Fibroblast of peridontal ligament (primary cell): Measurements from ENCODE around the gene MSL3.

Source experiments
- DNase-seq: peaks from one replicate; pipeline ENCODE4 v3.0.0-alpha.2; 2010; ENCODE audit errors: extremely low read depth

Gene MSL3

GRCh38 chrX:11759172-11759460 lies 1.1 kb downstream of the MSL3 start:
- no peak for DNase-seq

- peak; percentile 90 for DNase-seq
Observed at GRCh38 chrX:11759461-11760311, 1.6 kb downstream of the MSL3 start.

GRCh38 chrX:11760958-11761357 lies 2.9 kb downstream of the MSL3 start:
- DNase-seq: no peak

GRCh38 chrX:11764602-11765067 lies 6.6 kb downstream of the MSL3 start:
- no peak for DNase-seq

- DNase-seq: no peak
Observed at GRCh38 chrX:11765449-11765848, 7.4 kb downstream of the MSL3 start.

GRCh38 chrX:11766487-11766886 lies 8.4 kb downstream of the MSL3 start:
- DNase-seq: no peak

GRCh38 chrX:11768039-11768438 lies 10.0 kb downstream of the MSL3 start:
- no peak for DNase-seq

- peak; percentile 64 for DNase-seq
Observed at GRCh38 chrX:11770320-11770719, 12.3 kb downstream of the MSL3 start.

- no peak for DNase-seq
Observed at GRCh38 chrX:11778230-11778629, 20.2 kb downstream of the MSL3 start.

GRCh38 chrX:11781133-11781532 lies 23.1 kb downstream of the MSL3 start:
- no peak for DNase-seq

- DNase-seq: no peak
Observed at GRCh38 chrX:11781734-11782370, 23.8 kb downstream of the MSL3 start.

GRCh38 chrX:11784543-11784942 lies 26.5 kb downstream of the MSL3 start:
- DNase-seq: no peak

GRCh38 chrX:11786862-11787261 lies 28.8 kb downstream of the MSL3 start:
- DNase-seq: peak; percentile 24

GRCh38 chrX:11787564-11787963 lies 29.5 kb downstream of the MSL3 start:
- DNase-seq: peak; percentile 44

- no peak for DNase-seq
Observed at GRCh38 chrX:11789809-11790208, 31.8 kb downstream of the MSL3 start.

GRCh38 chrX:11791090-11791489 lies 33.1 kb downstream of the MSL3 start:
- no peak for DNase-seq

GRCh38 chrX:11791537-11791936 lies 33.5 kb downstream of the MSL3 start:
- no peak for DNase-seq

- DNase-seq: no peak
Observed at GRCh38 chrX:11792461-11793421, 34.7 kb downstream of the MSL3 start.

GRCh38 chrX:11793734-11794133 lies 35.7 kb downstream of the MSL3 start:
- DNase-seq: no peak

- DNase-seq: no peak
Observed at GRCh38 chrX:11813341-11813740, 55.3 kb downstream of the MSL3 start.
